ENCODE data around the gene METRN.
"Not testable (repeated sequence)": the region's sequence is repeated elsewhere in the genome, so short reads cannot be mapped to it uniquely, and the experiment has no call there.

The METRN gene

DNA sequence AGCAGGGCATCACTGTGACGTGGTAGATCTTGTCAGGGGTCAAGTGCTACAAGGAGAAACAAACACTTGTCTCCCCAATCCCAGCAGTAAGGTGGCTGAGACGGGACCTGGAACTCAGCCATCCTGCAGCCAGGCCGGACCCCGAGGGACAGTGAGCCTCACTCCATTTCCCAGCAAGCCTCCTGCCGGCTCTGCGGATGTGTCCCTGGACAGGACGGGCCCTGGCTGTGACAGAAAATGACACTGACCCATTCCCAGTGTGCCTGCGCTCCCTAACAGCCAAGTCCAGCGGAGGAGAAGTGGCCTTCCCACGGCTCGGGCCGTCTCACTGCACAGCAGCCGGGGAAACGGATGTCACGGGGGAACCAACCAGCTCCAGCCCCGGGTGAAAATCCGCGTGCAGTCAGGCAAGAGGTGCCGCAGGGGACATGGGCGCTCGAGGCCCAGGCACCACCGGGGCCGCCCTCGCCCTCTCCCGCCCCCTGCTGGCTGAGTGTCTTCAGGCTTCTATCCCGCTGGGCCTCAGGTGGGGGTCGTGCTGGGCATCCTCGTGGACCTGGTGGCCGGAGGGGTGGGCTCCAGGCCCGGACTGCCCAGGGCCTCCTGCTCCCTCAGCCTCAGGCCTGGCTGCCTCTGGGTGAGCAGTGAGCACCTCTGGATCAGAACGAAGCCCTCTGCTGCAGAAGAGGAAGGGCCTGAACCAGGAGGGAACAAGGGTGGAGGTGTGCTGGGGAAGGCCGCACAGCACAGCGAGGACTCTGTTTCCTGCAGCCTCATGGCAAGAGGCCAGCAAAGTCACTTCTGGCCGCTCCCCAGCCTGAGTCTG is 18.7 kb downstream of the METRN start:
- DNase-seq = no peak

GRCh38 chr16:734208-734980 is 19.5 kb downstream of the METRN start:
- DNase-seq = no peak

DNA sequence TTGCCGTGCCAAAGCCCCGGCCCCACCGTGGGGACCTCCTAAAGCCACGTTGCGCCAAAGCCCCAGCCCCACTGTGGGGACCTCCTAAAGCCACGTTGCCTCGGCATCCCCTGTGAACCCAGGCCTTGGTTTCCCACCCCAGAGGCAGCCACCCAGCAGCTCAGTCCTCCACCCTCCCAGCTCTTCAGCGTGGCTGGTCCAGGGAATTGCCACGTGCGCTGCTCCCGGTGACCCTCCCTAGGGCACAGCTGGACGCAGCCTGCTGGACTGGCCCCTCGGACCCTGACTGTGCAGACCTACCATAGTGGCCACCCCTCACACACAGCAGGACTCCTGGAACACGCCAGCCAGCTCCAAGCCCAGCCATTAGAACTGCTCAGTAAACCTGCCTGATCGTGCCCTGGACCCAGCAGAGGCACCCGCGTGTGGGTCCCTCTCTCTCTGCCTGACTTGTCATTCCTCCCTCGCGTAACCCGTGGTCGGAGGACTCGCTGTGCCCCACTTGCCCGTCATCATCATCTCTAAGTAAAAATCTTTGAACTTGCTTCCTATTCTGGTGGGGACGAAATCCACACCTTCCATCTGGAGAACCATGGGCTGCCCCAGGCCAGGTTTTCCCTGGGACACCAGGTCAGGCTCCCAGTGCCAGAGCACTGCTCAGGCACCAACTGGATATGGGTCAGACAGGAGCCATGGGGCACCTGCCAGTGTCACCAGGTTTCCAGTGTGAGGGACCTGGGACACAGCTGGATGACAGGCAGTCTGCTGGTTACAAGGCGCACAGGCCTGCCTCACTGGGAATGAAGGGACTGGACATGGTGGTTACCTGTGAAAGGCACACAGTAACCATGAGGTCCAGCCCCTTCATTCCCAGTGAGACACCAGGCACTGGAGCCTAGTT is 20.3 kb downstream of the METRN start:
- DNase-seq = no peak

DNA sequence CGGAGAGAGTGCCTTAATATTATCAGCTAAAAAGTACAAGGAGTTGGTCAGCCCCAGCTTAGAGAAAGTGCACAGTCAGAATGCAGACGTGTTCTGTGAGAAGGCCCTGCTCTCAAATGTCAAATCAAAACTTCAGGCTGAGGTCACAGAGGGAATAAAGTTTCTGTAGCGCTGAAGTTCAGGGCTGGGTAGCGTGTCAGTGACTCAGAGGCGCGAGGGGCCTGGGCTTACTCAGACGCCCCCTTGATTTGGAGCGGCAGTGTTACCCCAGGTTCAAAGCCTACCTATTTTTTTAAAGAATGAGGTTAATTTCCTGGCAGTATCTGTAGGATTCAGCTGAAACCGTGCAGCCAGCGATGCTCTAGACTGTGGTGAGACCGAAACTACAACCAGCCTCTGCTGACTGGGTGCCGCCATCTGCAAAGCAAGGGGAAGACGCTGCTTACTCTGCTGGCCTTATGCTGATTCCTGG is 21.1 kb downstream of the METRN start:
- no peak for DNase-seq

DNA sequence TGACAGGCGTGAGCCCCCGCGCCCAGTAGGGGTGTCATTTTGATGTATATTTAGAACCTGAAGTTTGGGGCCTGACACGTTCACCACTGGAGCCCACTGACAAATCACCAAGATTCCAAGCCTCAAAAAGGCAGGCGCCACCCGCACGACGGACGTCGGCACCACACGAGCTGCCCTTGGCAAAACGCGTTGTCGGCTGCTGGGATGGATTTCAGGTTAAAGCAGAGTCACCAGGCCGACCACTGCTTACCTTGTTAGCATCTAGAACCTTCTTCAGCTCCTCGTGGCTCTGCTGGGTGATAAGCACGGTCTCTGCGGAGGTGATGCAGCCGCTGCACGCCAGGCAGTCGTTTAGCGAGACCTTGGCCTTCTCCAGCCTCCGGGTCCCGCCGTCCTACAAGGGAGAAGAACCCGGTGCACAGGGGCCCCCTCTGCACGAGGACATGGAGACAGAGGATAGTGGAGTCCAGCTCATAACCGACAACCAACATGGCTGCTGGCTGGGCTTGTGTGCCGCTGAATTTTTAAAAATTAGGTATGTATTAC is 22.1 kb downstream of the METRN start:
- DNase-seq = no peak

DNA sequence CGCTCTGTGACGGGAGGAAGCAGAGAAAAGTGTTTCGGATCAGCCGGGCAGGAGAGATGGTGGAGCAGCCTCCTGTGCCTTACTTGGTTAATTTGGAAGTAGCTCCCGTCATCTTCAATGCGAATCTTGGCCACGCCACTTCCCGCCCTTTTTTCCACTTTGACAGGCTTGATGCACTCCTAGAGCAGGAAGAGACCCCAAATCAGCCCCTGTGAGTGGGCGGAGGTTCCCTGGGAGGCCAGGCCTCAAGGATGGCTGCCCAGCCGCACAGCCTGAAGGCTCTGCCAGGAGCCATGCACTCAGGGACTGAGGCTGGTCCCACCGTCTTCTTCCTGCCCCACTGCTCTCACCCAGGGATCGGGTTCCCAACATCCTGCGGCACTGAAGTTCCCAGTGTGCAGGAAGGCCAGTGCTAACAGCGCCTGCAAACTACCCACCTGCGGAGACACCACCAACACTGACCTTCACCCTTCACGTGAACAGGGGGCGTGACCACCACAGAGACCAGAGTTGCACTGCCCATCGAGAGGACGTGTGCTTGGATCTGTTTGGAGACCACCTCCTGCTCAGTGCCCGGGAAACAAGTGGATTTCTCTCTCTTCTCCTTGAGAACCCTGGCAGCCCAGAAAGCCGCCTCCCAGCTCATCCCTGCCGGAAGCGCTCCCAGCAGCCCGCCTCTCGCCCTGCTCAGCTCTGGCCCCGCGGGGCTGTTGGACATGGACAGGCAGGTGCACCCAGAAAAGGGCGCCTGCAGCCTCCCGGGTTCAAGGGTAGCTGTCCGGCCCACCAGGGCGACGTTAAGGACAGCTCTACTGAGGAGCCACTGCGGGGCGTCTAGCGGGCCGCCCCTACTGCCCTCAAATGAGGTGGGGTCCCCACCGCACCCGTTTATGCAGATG is 24.9 kb downstream of the METRN start:
- DNase-seq = no peak

GRCh38 chr16:740459-740763 is 25.5 kb downstream of the METRN start:
- no peak for DNase-seq

DNA sequence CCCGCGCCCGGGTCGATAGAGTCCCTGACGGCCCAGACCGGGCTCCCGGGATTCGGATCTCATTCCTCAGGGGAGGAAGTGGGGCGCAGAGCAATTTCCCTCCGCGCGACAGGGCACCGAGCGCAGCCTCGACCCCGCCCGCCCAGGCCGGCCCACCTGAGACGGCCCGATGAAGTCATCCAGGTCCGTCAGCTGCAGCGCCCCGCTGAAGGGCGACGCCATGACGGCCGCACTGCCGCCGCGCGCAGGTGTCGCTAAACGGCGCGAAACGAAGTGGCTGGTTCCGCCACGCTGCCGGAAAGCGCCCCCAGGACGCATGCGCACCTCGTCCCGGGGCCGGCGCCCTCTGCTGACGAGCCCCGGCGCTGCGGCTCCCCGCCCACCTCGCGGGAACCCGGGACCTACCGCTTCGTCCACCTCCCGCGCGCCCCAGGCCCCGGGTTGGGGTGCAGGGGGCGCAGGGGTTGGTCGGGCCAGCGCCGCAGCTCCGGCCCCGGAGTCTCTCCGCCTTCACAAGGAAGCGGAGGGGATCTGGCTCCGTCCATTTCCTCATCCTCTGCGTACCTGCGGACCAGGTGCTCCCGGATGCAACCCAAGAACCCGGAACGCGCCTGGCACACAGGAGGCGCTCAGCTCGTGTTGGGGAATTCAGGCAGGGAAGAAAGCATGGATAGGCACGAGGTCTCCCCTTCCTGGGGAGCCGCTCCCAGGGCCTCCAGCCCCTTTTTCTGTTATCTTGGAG is 26.0 kb downstream of the METRN start, which contains the start of gene CIAO3:
CIAO3 (minus strand) TSS at position 234 of the 742 bp plus-strand sequence; CDS start at position 222, 12 bp downstream.
- DNase-seq = peak in 55 of 56 donors; percentile 15 to 92 (median 74)

- no peak for DNase-seq
These were observed 27.2 kb downstream of the METRN start for GRCh38 chr16:741986-742629.

- DNase-seq = not testable (repeated sequence)
These were observed 28.0 kb downstream of the METRN start for GRCh38 chr16:742894-743293.

- DNase-seq = no peak
These were observed 29.0 kb downstream of the METRN start for GRCh38 chr16:743794-744500.

DNA sequence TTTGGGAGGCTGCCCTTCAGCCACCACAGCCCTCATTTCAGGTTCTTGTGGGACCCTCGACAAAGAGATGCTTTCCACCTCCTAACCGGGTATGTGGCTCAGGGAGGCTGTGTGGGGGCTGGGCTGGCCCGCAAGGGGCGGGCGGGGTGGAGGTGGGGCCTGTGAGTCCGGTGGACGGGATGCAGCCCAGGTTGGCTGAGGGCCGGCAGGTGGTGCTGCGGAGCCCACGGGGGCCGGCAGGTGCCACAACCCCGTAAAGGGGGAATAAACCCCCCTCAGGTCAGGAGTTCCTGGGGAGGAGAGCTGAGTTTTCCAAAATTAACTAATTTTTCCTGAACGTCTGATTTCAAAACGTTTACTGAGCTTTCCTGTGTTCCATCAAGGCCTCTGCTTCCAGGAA is 30.8 kb downstream of the METRN start:
- no peak for DNase-seq

- no peak for DNase-seq
These were observed 31.7 kb downstream of the METRN start for GRCh38 chr16:746637-747036.

GRCh38 chr16:747978-748746 is 33.2 kb downstream of the METRN start:
- no peak for DNase-seq

DNA sequence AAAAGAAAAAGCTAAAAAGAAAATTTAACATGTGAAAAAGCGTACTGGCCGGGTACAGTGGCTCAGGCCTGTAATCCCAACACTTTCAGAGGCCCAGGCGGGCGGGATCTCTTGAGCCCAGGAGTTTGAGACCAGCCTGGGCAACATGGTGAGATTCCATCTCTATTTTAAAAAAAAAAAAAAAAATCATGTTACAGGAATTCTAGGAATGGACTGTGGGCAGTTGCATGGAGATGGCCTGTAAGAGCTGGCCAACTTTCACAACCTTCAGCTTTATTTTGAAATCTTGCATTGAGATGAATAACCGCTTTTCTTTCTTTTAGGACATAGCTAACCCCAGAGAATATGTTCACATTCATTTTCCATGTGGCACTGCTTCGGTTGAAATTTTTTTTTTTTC is 34.1 kb downstream of the METRN start:
- DNase-seq = no peak

GRCh38 chr16:750485-750884 is 35.6 kb downstream of the METRN start:
- DNase-seq = no peak

Data from amygdala (tissue), 56 donors.